Measurements from ENCODE around the gene SLC25A40. TPM values are rescaled to one million over a fixed set of nuclear protein-coding genes. Genes with fewer than 3 reads are reported as not detected.
A peak's percentile ranks its signal among the peaks of the same experiment; 100 is the strongest.

Gene SLC25A40
- total and polyA plus RNA-seq, 2 of the 13 experiments (the other 11 are each of a cell fraction or from before 2014, with no cell fraction given), result 12.9 to 13.6 TPM

GRCh38 chr7:87876040-87876868 is at the start of gene SLC25A40, which contains the start of gene DBF4 (continued):
- TF ChIP-seq ZBTB42 (CRISPR knock-in tag; IDR thresholded peaks at IDR 0.05) (no peak), KDM5B (CRISPR knock-in tag; IDR thresholded peaks at IDR 0.05; ENCODE audit: borderline replicate concordance) (peak; percentile 81), ZNF333 (CRISPR knock-in tag; IDR thresholded peaks at IDR 0.05; ENCODE audit: borderline replicate concordance) (peak; percentile 30; the same call in 1 of the 2 replicates), ZNF362 (CRISPR knock-in tag; IDR thresholded peaks at IDR 0.05; ENCODE audit: borderline replicate concordance) (no peak), SKI (IDR thresholded peaks at IDR 0.05; ENCODE audit: partially characterized antibody) (peak; percentile 60), ZFP41 (CRISPR knock-in tag; IDR thresholded peaks at IDR 0.05; ENCODE audit: borderline replicate concordance) (no peak), EEA1 (CRISPR knock-in tag; IDR thresholded peaks at IDR 0.05; ENCODE audit: borderline replicate concordance) (peak; percentile 73; the same call in 1 of the 2 replicates), ZNF614 (CRISPR knock-in tag; IDR thresholded peaks at IDR 0.05; ENCODE audit: borderline replicate concordance) (no peak), ZMAT5 (CRISPR knock-in tag; IDR thresholded peaks at IDR 0.05; ENCODE audit: borderline replicate concordance, low read depth) (no peak), ZNF331 (CRISPR knock-in tag; IDR thresholded peaks at IDR 0.05) (0 out of 2 replicates have a peak, but pooled peaks have one; percentile 22), CHD4 (IDR thresholded peaks at IDR 0.05; ENCODE audit: borderline replicate concordance, low read length) (no peak), FOXM1 (CRISPR knock-in tag; IDR thresholded peaks at IDR 0.05) (no peak), ZNF709 (CRISPR knock-in tag; IDR thresholded peaks at IDR 0.05) (peak; percentile 87; the same call in 1 of the 2 replicates), PCBP1 (IDR thresholded peaks at IDR 0.05; ENCODE audit: borderline replicate concordance, low read depth, low read length) (no peak), ZNF703 (CRISPR knock-in tag; IDR thresholded peaks at IDR 0.05; ENCODE audit: borderline replicate concordance) (no peak; the same call in 1 of the 2 replicates), TEF (CRISPR knock-in tag; IDR thresholded peaks at IDR 0.05) (peak; percentile 81), ZBTB37 (CRISPR knock-in tag; IDR thresholded peaks at IDR 0.05) (peak; percentile 81; the same call in 1 of the 2 replicates), RBFOX2 (IDR thresholded peaks at IDR 0.05; ENCODE audit: low read depth, low read length) (peak; percentile 84), ETS1 (CRISPR knock-in tag; IDR thresholded peaks at IDR 0.05) (no peak)
- TF ChIP-seq, protein P1, sequence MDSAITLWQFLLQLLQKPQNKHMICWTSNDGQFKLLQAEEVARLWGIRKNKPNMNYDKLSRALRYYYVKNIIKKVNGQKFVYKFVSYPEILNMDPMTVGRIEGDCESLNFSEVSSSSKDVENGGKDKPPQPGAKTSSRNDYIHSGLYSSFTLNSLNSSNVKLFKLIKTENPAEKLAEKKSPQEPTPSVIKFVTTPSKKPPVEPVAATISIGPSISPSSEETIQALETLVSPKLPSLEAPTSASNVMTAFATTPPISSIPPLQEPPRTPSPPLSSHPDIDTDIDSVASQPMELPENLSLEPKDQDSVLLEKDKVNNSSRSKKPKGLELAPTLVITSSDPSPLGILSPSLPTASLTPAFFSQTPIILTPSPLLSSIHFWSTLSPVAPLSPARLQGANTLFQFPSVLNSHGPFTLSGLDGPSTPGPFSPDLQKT (CRISPR knock-in tag; IDR thresholded peaks at IDR 0.05; ENCODE audit: borderline replicate concordance), result no peak
- TF ChIP-seq, protein P2, sequence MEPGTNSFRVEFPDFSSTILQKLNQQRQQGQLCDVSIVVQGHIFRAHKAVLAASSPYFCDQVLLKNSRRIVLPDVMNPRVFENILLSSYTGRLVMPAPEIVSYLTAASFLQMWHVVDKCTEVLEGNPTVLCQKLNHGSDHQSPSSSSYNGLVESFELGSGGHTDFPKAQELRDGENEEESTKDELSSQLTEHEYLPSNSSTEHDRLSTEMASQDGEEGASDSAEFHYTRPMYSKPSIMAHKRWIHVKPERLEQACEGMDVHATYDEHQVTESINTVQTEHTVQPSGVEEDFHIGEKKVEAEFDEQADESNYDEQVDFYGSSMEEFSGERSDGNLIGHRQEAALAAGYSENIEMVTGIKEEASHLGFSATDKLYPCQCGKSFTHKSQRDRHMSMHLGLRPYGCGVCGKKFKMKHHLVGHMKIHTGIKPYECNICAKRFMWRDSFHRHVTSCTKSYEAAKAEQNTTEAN (CRISPR knock-in tag; conservative IDR thresholded peaks at IDR 0.05), result peak; percentile 83

Measured in HepG2 (cell line).